Measurements from ENCODE around the gene ANXA2R. TPM values are rescaled to one million over a fixed set of nuclear protein-coding genes. Genes with fewer than 3 reads are reported as not detected.
A peak's percentile ranks its signal among the peaks of the same experiment; 100 is the strongest.

ANXA2R gene
- total and polyA plus RNA-seq, 2 of the 13 experiments (the other 11 are each of a cell fraction or from before 2014, with no cell fraction given): 0.95 to 1.3 TPM

- TF ChIP-seq RXRA (CRISPR knock-in tag; IDR thresholded peaks at IDR 0.05) (no peak), ZBTB38 (CRISPR knock-in tag; IDR thresholded peaks at IDR 0.05) (peak; percentile 99), ARNT2 (CRISPR knock-in tag; IDR thresholded peaks at IDR 0.05; ENCODE audit: low read depth) (0 out of 2 replicates have a peak, but pooled peaks have one; percentile 18), PRPF4 (IDR thresholded peaks at IDR 0.05; ENCODE audit: low read depth, low read length, poor library complexity, severe bottlenecking) (peak; percentile 98), ZNF292 (CRISPR knock-in tag; IDR thresholded peaks at IDR 0.05; ENCODE audit: borderline replicate concordance, low read depth) (no peak)
- TF ChIP-seq, protein P1, sequence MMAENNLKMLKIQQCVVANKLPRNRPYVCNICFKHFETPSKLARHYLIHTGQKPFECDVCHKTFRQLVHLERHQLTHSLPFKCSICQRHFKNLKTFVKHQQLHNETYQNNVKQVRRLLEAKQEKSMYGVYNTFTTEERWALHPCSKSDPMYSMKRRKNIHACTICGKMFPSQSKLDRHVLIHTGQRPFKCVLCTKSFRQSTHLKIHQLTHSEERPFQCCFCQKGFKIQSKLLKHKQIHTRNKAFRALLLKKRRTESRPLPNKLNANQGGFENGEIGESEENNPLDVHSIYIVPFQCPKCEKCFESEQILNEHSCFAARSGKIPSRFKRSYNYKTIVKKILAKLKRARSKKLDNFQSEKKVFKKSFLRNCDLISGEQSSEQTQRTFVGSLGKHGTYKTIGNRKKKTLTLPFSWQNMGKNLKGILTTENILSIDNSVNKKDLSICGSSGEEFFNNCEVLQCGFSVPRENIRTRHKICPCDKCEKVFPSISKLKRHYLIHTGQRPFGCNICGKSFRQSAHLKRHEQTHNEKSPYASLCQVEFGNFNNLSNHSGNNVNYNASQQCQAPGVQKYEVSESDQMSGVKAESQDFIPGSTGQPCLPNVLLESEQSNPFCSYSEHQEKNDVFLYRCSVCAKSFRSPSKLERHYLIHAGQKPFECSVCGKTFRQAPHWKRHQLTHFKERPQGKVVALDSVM (CRISPR knock-in tag; IDR thresholded peaks at IDR 0.05): peak; percentile 75; the same call in 1 of the 2 replicates
- TF ChIP-seq, protein P2, sequence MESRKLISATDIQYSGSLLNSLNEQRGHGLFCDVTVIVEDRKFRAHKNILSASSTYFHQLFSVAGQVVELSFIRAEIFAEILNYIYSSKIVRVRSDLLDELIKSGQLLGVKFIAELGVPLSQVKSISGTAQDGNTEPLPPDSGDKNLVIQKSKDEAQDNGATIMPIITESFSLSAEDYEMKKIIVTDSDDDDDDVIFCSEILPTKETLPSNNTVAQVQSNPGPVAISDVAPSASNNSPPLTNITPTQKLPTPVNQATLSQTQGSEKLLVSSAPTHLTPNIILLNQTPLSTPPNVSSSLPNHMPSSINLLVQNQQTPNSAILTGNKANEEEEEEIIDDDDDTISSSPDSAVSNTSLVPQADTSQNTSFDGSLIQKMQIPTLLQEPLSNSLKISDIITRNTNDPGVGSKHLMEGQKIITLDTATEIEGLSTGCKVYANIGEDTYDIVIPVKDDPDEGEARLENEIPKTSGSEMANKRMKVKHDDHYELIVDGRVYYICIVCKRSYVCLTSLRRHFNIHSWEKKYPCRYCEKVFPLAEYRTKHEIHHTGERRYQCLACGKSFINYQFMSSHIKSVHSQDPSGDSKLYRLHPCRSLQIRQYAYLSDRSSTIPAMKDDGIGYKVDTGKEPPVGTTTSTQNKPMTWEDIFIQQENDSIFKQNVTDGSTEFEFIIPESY (CRISPR knock-in tag; IDR thresholded peaks at IDR 0.05): 0 out of 2 replicates have a peak, but pooled peaks have one; percentile 37
- TF ChIP-seq, protein P3, sequence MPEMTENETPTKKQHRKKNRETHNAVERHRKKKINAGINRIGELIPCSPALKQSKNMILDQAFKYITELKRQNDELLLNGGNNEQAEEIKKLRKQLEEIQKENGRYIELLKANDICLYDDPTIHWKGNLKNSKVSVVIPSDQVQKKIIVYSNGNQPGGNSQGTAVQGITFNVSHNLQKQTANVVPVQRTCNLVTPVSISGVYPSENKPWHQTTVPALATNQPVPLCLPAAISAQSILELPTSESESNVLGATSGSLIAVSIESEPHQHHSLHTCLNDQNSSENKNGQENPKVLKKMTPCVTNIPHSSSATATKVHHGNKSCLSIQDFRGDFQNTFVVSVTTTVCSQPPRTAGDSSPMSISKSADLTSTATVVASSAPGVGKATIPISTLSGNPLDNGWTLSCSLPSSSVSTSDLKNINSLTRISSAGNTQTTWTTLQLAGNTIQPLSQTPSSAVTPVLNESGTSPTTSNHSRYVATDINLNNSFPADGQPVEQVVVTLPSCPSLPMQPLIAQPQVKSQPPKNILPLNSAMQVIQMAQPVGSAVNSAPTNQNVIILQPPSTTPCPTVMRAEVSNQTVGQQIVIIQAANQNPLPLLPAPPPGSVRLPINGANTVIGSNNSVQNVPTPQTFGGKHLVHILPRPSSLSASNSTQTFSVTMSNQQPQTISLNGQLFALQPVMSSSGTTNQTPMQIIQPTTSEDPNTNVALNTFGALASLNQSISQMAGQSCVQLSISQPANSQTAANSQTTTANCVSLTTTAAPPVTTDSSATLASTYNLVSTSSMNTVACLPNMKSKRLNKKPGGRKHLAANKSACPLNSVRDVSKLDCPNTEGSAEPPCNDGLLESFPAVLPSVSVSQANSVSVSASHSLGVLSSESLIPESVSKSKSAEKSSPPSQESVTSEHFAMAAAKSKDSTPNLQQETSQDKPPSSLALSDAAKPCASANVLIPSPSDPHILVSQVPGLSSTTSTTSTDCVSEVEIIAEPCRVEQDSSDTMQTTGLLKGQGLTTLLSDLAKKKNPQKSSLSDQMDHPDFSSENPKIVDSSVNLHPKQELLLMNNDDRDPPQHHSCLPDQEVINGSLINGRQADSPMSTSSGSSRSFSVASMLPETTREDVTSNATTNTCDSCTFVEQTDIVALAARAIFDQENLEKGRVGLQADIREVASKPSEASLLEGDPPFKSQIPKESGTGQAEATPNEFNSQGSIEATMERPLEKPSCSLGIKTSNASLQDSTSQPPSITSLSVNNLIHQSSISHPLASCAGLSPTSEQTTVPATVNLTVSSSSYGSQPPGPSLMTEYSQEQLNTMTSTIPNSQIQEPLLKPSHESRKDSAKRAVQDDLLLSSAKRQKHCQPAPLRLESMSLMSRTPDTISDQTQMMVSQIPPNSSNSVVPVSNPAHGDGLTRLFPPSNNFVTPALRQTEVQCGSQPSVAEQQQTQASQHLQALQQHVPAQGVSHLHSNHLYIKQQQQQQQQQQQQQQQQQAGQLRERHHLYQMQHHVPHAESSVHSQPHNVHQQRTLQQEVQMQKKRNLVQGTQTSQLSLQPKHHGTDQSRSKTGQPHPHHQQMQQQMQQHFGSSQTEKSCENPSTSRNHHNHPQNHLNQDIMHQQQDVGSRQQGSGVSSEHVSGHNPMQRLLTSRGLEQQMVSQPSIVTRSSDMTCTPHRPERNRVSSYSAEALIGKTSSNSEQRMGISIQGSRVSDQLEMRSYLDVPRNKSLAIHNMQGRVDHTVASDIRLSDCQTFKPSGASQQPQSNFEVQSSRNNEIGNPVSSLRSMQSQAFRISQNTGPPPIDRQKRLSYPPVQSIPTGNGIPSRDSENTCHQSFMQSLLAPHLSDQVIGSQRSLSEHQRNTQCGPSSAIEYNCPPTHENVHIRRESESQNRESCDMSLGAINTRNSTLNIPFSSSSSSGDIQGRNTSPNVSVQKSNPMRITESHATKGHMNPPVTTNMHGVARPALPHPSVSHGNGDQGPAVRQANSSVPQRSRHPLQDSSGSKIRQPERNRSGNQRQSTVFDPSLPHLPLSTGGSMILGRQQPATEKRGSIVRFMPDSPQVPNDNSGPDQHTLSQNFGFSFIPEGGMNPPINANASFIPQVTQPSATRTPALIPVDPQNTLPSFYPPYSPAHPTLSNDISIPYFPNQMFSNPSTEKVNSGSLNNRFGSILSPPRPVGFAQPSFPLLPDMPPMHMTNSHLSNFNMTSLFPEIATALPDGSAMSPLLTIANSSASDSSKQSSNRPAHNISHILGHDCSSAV (CRISPR knock-in tag; IDR thresholded peaks at IDR 0.05; ENCODE audit: borderline replicate concordance): no peak
- in situ Hi-C loops (cut with HindIII; ENCODE audit: extremely low pct_ligation_motif_present, low pct_unique_long_range_greater_than_20kb): no loop called here
- Histone ChIP-seq H3K27ac (ENCODE audit: extremely low read length, insufficient read depth, low read length) (no peak overlapping the region), H3K27me3 (ENCODE audit: control insufficient read depth in 1 of 2, insufficient read depth in 2 of 2, low read length in 2 of 2) (no peaks in the 10 kb centered on the region), H4K20me1 (ENCODE audit: insufficient read depth, low read length) (no peaks in the 10 kb centered on the region), H3K9me3 (ENCODE audit: low read length) (no peaks in the 10 kb centered on the region), H3K36me3 (replicated peaks in 1 of 2; ENCODE audit: control insufficient read depth in 1 of 2, insufficient read depth in 2 of 2, low read length in 2 of 2) (no peaks in the 10 kb centered on the region), H3K9ac (ENCODE audit: insufficient read depth, low read depth, low read length) (peak overlapping the region; percentile 66), H3K4me2 (ENCODE audit: low read depth, low read length) (peak overlapping the region; percentile 75), H3K79me2 (ENCODE audit: insufficient read depth, low read length) (no peaks in the 10 kb centered on the region), H3K4me1 (ENCODE audit: insufficient read depth, low read length) (peaks cover 25% of the 10 kb centered on the region), H2AFZ (ENCODE audit: low read length) (no peak overlapping the region), H3K4me3 (replicated peaks in 1 of 3; ENCODE audit: insufficient read depth in 1 of 3, low read depth in 2 of 3, low read length in 3 of 3) (peak overlapping the region; percentile 75 to 93 (median 77); a peak in 4 of 6 replicates)
- ChIA-PET CTCF (ENCODE audit: low intra/inter-chr PET ratio, low total read pairs) (interaction anchor here (1.3 to 2.7 kb wide), 3 partner anchors 25 to 112 kb away, joined by 3 to 16 read pairs (median 15); partner anchors contain the start of gene ANXA2R), POLR2A (interaction anchor here (0.8 to 6.2 kb wide), 8 partner anchors 15 to 182 kb away, joined by 3 to 43 read pairs (median 5); partner anchors contain the start of gene SELENOP)
- FAIRE-seq: no peak
- DNase-seq (ENCODE audit: low spot score): no peak
- ATAC-seq: no peak
- intact Hi-C loops (cut with micrococcal nuclease; ENCODE audit: unreplicated experiment): loop anchor here (2.0 kb wide), 3 partner anchors 15 to 81 kb away; partner anchors contain the start of gene ANXA2R
- BruUV-seq (replicated peaks): TSS peak; percentile 44
- 87% methylated on average over 34 of the region's 34 CpGs for WGBS (ENCODE audit: low lambda C conversion rate)
Observed at GRCh38 chr5:42993516-42994245, 46.4 kb downstream of the ANXA2R start.
